ENCODE data around the gene TMEM62.
A peak's percentile ranks its signal among the peaks of the same experiment; 100 is the strongest.

DNA sequence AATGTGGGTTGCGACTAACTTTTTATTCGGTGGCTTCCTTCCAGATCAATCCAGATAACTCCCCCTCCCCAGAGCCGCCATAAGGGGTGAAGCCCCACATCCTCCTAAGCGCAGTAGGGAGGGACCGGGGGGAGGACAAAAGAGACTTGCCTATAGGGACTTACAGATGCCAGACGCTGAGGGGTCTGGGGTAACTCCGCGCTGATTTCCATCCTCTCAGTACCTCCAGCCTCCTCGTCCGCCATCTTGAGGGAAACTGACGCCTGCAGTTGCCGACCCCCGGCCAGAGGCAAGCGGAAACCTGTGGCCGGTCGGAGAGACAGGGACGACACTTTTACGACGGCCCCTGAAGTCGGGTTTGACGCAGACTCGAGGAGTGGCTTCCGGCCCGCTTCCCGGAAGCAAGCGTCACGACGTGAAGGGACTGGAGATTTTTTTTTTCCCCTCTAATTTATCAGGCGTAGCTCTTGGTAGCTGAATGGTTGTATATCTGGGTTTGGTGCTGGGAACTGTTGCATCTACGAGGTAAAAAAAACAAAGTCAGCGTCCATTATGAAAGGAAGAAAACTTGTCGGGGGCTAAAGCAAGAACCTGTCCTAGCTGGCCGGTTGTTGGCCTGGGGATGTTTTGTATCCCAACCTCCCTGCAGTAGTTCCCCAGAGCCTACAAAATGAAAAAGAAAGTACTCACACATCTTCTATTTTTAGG, 27.5 kb upstream of the TMEM62 start, which contains the start of gene UBR1:
- TF ChIP-seq PHF20 (IDR thresholded peaks at IDR 0.05; ENCODE audit: partially characterized antibody), result peak; percentile 85
- TF ChIP-seq, protein P1, sequence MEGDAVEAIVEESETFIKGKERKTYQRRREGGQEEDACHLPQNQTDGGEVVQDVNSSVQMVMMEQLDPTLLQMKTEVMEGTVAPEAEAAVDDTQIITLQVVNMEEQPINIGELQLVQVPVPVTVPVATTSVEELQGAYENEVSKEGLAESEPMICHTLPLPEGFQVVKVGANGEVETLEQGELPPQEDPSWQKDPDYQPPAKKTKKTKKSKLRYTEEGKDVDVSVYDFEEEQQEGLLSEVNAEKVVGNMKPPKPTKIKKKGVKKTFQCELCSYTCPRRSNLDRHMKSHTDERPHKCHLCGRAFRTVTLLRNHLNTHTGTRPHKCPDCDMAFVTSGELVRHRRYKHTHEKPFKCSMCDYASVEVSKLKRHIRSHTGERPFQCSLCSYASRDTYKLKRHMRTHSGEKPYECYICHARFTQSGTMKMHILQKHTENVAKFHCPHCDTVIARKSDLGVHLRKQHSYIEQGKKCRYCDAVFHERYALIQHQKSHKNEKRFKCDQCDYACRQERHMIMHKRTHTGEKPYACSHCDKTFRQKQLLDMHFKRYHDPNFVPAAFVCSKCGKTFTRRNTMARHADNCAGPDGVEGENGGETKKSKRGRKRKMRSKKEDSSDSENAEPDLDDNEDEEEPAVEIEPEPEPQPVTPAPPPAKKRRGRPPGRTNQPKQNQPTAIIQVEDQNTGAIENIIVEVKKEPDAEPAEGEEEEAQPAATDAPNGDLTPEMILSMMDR (IDR thresholded peaks at IDR 0.05 in 2 of 3, conservative IDR thresholded peaks at IDR 0.05 in 1 of 3; ENCODE audit: insufficient read depth in 2 of 3, low read depth in 1 of 3, low read length in 3 of 3), result no peak
- TF ChIP-seq, protein P2, sequence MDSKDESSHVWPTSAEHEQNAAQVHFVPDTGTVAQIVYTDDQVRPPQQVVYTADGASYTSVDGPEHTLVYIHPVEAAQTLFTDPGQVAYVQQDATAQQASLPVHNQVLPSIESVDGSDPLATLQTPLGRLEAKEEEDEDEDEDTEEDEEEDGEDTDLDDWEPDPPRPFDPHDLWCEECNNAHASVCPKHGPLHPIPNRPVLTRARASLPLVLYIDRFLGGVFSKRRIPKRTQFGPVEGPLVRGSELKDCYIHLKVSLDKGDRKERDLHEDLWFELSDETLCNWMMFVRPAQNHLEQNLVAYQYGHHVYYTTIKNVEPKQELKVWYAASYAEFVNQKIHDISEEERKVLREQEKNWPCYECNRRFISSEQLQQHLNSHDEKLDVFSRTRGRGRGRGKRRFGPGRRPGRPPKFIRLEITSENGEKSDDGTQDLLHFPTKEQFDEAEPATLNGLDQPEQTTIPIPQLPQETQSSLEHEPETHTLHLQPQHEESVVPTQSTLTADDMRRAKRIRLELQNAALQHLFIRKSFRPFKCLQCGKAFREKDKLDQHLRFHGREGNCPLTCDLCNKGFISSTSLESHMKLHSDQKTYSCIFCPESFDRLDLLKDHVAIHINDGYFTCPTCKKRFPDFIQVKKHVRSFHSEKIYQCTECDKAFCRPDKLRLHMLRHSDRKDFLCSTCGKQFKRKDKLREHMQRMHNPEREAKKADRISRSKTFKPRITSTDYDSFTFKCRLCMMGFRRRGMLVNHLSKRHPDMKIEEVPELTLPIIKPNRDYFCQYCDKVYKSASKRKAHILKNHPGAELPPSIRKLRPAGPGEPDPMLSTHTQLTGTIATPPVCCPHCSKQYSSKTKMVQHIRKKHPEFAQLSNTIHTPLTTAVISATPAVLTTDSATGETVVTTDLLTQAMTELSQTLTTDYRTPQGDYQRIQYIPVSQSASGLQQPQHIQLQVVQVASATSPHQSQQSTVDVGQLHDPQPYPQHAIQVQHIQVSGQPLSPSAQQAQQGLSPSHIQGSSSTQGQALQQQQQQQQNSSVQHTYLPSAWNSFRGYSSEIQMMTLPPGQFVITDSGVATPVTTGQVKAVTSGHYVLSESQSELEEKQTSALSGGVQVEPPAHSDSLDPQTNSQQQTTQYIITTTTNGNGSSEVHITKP (IDR thresholded peaks at IDR 0.05; ENCODE audit: partially characterized antibody), result no peak
- TF ChIP-seq, protein P3, sequence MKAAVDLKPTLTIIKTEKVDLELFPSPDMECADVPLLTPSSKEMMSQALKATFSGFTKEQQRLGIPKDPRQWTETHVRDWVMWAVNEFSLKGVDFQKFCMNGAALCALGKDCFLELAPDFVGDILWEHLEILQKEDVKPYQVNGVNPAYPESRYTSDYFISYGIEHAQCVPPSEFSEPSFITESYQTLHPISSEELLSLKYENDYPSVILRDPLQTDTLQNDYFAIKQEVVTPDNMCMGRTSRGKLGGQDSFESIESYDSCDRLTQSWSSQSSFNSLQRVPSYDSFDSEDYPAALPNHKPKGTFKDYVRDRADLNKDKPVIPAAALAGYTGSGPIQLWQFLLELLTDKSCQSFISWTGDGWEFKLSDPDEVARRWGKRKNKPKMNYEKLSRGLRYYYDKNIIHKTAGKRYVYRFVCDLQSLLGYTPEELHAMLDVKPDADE (conservative IDR thresholded peaks at IDR 0.05; ENCODE audit: control insufficient read depth, low read depth, low read length), result no peak
- TF ChIP-seq, protein P4, sequence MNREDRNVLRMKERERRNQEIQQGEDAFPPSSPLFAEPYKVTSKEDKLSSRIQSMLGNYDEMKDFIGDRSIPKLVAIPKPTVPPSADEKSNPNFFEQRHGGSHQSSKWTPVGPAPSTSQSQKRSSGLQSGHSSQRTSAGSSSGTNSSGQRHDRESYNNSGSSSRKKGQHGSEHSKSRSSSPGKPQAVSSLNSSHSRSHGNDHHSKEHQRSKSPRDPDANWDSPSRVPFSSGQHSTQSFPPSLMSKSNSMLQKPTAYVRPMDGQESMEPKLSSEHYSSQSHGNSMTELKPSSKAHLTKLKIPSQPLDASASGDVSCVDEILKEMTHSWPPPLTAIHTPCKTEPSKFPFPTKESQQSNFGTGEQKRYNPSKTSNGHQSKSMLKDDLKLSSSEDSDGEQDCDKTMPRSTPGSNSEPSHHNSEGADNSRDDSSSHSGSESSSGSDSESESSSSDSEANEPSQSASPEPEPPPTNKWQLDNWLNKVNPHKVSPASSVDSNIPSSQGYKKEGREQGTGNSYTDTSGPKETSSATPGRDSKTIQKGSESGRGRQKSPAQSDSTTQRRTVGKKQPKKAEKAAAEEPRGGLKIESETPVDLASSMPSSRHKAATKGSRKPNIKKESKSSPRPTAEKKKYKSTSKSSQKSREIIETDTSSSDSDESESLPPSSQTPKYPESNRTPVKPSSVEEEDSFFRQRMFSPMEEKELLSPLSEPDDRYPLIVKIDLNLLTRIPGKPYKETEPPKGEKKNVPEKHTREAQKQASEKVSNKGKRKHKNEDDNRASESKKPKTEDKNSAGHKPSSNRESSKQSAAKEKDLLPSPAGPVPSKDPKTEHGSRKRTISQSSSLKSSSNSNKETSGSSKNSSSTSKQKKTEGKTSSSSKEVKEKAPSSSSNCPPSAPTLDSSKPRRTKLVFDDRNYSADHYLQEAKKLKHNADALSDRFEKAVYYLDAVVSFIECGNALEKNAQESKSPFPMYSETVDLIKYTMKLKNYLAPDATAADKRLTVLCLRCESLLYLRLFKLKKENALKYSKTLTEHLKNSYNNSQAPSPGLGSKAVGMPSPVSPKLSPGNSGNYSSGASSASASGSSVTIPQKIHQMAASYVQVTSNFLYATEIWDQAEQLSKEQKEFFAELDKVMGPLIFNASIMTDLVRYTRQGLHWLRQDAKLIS (CRISPR knock-in tag; IDR thresholded peaks at IDR 0.05), result no peak
- TF ChIP-seq ZC3H4 (CRISPR knock-in tag; IDR thresholded peaks at IDR 0.05; ENCODE audit: borderline replicate concordance), result no peak
- 0 out of 2 replicates have a peak, but pooled peaks have one; percentile 33 for TF ChIP-seq GTF2F1 (IDR thresholded peaks at IDR 0.05; ENCODE audit: low read depth, low read length)
- no peak for TF ChIP-seq CC2D1A (IDR thresholded peaks at IDR 0.05)
- 0 out of 2 replicates have a peak, but pooled peaks have one; percentile 65 for TF ChIP-seq NFRKB (IDR thresholded peaks at IDR 0.05; ENCODE audit: low read depth)
- peak; percentile 92 for TF ChIP-seq POLR2A (conservative IDR thresholded peaks at IDR 0.05)
- TF ChIP-seq CHD4 (IDR thresholded peaks at IDR 0.05; ENCODE audit: insufficient read depth, insufficient replicate concordance, low read depth, low read length, poor library complexity, severe bottlenecking), result no peak

Measured in K562 (cell line).